ENCODE measurements around the gene ZSWIM4. TPM values are rescaled to one million over a fixed set of nuclear protein-coding genes. Genes with fewer than 3 reads are reported as not detected.

The ZSWIM4 gene
- total and polyA plus RNA-seq, 2 of the 13 experiments (the other 11 are each of a cell fraction or from before 2014, with no cell fraction given): 0.33 to 0.86 TPM

DNA sequence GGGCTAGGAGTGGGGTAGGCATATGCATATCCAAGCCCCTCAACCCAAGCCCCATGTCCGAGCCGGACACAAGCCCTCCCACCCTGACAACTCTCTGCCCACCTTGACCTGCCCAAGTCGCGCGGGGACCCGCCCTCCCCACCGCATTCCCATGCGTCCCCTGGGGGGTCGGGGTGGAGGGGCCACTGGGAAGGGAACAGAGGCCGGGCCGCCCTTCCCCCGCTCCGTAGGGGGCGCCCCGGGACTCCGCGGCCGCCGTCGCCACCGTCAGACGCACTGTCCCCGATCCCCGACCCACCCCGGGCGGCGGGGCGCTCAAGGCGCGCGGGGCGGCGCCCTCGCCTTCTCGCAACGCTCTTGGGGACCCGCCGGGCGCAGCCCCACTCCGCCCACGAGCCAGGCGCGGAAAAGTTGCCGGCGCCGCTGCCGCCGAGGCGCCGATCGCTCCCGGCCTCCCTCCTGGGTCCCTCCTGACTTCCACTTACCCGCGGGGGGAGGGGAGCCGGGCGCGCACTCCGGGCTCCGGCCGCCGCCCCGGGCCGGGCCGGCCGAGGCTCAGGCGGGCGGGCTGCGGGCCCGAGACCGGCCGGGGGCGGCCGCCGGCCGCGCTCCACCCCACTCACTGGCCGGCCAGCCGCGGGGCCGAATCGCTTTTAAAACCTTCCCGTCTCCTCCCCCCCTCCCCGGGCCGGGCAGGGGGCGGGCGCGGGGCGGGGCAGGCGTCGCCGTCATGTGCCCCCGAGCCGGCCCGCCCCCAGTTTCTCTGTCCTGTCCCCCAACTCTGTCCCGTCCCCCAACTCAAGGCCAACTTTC lies 47.3 kb downstream of the ZSWIM4 start (continued):
- TF ChIP-seq, protein P1, sequence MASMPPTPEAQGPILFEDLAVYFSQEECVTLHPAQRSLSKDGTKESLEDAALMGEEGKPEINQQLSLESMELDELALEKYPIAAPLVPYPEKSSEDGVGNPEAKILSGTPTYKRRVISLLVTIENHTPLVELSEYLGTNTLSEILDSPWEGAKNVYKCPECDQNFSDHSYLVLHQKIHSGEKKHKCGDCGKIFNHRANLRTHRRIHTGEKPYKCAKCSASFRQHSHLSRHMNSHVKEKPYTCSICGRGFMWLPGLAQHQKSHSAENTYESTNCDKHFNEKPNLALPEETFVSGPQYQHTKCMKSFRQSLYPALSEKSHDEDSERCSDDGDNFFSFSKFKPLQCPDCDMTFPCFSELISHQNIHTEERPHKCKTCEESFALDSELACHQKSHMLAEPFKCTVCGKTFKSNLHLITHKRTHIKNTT (CRISPR knock-in tag; IDR thresholded peaks at IDR 0.05): no peak
- TF ChIP-seq TCF7L2 (IDR thresholded peaks at IDR 0.05; ENCODE audit: low read depth, low read length) (no peak), ZNF564 (CRISPR knock-in tag; IDR thresholded peaks at IDR 0.05) (no peak), ZNF543 (CRISPR knock-in tag; IDR thresholded peaks at IDR 0.05) (peak; percentile 46; the same call in 1 of the 2 replicates), POLR2G (IDR thresholded peaks at IDR 0.05; ENCODE audit: low read depth, low read length) (peak; percentile 78), NCOR1 (IDR thresholded peaks at IDR 0.05; ENCODE audit: borderline replicate concordance, low read length) (no peak), ZNF460 (CRISPR knock-in tag; IDR thresholded peaks at IDR 0.05; ENCODE audit: borderline replicate concordance) (no peak), TEAD3 (CRISPR knock-in tag; optimal IDR thresholded peaks at IDR 0.05; ENCODE audit: borderline replicate concordance) (peak; percentile 22), TMF1 (CRISPR knock-in tag; IDR thresholded peaks at IDR 0.05; ENCODE audit: low read depth) (no peak), MIXL1 (CRISPR knock-in tag; IDR thresholded peaks at IDR 0.05) (no peak), NFKBIZ (CRISPR knock-in tag; IDR thresholded peaks at IDR 0.05) (no peak), MEIS2 (CRISPR knock-in tag; IDR thresholded peaks at IDR 0.05) (no peak), KAT2B (IDR thresholded peaks at IDR 0.05; ENCODE audit: borderline replicate concordance, low read depth, low read length) (no peak), SUZ12 (IDR thresholded peaks at IDR 0.05; ENCODE audit: low read depth, low read length) (no peak), ZFP1 (CRISPR knock-in tag; IDR thresholded peaks at IDR 0.05) (no peak), ZNF101 (CRISPR knock-in tag; IDR thresholded peaks at IDR 0.05; ENCODE audit: borderline replicate concordance, low read depth) (no peak), CEBPB (IDR thresholded peaks at IDR 0.05; ENCODE audit: borderline replicate concordance, low read depth, low read length) (no peak), ZNF264 (CRISPR knock-in tag; IDR thresholded peaks at IDR 0.05) (no peak)
- TF ChIP-seq, protein P2, sequence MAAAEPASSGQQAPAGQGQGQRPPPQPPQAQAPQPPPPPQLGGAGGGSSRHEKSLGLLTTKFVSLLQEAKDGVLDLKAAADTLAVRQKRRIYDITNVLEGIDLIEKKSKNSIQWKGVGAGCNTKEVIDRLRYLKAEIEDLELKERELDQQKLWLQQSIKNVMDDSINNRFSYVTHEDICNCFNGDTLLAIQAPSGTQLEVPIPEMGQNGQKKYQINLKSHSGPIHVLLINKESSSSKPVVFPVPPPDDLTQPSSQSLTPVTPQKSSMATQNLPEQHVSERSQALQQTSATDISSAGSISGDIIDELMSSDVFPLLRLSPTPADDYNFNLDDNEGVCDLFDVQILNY (CRISPR knock-in tag; conservative IDR thresholded peaks at IDR 0.05): no peak
- TF ChIP-seq, protein P3, sequence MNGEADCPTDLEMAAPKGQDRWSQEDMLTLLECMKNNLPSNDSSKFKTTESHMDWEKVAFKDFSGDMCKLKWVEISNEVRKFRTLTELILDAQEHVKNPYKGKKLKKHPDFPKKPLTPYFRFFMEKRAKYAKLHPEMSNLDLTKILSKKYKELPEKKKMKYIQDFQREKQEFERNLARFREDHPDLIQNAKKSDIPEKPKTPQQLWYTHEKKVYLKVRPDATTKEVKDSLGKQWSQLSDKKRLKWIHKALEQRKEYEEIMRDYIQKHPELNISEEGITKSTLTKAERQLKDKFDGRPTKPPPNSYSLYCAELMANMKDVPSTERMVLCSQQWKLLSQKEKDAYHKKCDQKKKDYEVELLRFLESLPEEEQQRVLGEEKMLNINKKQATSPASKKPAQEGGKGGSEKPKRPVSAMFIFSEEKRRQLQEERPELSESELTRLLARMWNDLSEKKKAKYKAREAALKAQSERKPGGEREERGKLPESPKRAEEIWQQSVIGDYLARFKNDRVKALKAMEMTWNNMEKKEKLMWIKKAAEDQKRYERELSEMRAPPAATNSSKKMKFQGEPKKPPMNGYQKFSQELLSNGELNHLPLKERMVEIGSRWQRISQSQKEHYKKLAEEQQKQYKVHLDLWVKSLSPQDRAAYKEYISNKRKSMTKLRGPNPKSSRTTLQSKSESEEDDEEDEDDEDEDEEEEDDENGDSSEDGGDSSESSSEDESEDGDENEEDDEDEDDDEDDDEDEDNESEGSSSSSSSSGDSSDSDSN (CRISPR knock-in tag; IDR thresholded peaks at IDR 0.05): peak; percentile 50; the same call in 1 of the 2 replicates
- TF ChIP-seq, protein P4, sequence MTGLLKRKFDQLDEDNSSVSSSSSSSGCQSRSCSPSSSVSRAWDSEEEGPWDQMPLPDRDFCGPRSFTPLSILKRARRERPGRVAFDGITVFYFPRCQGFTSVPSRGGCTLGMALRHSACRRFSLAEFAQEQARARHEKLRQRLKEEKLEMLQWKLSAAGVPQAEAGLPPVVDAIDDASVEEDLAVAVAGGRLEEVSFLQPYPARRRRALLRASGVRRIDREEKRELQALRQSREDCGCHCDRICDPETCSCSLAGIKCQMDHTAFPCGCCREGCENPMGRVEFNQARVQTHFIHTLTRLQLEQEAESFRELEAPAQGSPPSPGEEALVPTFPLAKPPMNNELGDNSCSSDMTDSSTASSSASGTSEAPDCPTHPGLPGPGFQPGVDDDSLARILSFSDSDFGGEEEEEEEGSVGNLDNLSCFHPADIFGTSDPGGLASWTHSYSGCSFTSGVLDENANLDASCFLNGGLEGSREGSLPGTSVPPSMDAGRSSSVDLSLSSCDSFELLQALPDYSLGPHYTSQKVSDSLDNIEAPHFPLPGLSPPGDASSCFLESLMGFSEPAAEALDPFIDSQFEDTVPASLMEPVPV (CRISPR knock-in tag; IDR thresholded peaks at IDR 0.05): no peak; the same call in 1 of the 2 replicates
- TF ChIP-seq, protein P5, sequence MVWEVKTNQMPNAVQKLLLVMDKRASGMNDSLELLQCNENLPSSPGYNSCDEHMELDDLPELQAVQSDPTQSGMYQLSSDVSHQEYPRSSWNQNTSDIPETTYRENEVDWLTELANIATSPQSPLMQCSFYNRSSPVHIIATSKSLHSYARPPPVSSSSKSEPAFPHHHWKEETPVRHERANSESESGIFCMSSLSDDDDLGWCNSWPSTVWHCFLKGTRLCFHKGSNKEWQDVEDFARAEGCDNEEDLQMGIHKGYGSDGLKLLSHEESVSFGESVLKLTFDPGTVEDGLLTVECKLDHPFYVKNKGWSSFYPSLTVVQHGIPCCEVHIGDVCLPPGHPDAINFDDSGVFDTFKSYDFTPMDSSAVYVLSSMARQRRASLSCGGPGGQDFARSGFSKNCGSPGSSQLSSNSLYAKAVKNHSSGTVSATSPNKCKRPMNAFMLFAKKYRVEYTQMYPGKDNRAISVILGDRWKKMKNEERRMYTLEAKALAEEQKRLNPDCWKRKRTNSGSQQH (CRISPR knock-in tag; IDR thresholded peaks at IDR 0.05; ENCODE audit: low read depth): no peak
